Spleen (tissue), 7 donors: ENCODE data around the gene SF3B1.

Source experiments
- POLR2A ChIP-seq, 3 donors: fragments of 450-650 bp; IDR thresholded peaks; one replicate each; pipeline ENCODE4 v1.5.1; 2017; ENCODE audit warnings: antibody characterized with exemption in 3 of 3, mild to moderate bottlenecking in 1 of 3
- POLR2AphosphoS5 ChIP-seq, 3 donors: sonication (generic); formaldehyde crosslinking; IDR thresholded peaks; one replicate each; pipeline ENCODE4 v1.5.1; 2017; ENCODE audit warnings: antibody characterized with exemption in 3 of 3
- TF ChIP-seq, protein P1 (sequence below), 11 experiments: fragments of 200-600 bp in 7 of 11; fragments of 450-650 bp in 4 of 11; sonication (generic) in 4 of 11; IDR thresholded peaks in 8 of 11; conservative IDR thresholded peaks in 3 of 11; 1 replicate in 7 of 11; 2 replicates in 4 of 11; pipeline versions ENCODE4 v1.4.0 to v1.8.0; 2016 to 2021; ENCODE audit warnings: antibody characterized with exemption in 11 of 11, inconsistent platforms in 4 of 11, mild to moderate bottlenecking in 1 of 11
- donor health status: DM: no; HTN: no; CAD: no; lungs with moderate emphysema.
- donor health status: DM: no; HTN: no; CAD: no.
- donor health status: DM: no; HTN: no; CAD: no.

DNA sequence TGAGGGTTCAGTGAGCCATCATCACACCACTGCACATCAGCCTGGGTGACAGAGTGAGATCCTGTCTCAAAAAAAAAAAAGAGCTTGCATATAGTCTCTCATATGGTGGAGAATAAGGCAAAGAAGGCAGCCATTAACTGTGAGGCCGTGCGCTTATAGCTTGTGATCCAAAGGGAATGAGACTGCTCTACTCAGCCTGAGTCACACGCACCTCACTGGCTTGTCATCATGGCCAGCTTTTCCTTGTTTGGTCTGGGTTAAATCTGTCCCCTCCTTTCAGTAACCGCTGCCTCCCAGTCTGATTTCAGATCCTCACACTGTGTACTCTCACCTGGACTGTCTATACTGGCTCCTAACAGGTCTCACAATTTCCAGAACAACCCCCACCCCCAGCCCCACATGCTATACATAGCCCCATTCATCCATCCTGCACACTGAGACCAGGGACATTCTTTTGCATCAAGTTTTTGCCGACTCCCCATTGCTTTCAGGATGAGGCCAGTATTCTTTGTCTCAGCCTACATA, 88.9 kb downstream of the SF3B1 start:
- TF ChIP-seq, protein P1, sequence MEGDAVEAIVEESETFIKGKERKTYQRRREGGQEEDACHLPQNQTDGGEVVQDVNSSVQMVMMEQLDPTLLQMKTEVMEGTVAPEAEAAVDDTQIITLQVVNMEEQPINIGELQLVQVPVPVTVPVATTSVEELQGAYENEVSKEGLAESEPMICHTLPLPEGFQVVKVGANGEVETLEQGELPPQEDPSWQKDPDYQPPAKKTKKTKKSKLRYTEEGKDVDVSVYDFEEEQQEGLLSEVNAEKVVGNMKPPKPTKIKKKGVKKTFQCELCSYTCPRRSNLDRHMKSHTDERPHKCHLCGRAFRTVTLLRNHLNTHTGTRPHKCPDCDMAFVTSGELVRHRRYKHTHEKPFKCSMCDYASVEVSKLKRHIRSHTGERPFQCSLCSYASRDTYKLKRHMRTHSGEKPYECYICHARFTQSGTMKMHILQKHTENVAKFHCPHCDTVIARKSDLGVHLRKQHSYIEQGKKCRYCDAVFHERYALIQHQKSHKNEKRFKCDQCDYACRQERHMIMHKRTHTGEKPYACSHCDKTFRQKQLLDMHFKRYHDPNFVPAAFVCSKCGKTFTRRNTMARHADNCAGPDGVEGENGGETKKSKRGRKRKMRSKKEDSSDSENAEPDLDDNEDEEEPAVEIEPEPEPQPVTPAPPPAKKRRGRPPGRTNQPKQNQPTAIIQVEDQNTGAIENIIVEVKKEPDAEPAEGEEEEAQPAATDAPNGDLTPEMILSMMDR (IDR thresholded peaks at IDR 0.05 in 8 of 11, conservative IDR thresholded peaks at IDR 0.05 in 3 of 11): no peak
- TF ChIP-seq POLR2AphosphoS5 (IDR thresholded peaks at IDR 0.05) (no peak), POLR2A (IDR thresholded peaks at IDR 0.05) (no peak)
